Measurements from ENCODE around the gene LY86. TPM values are rescaled to one million over a fixed set of nuclear protein-coding genes. Genes with fewer than 3 reads are reported as not detected.
A peak's percentile ranks its signal among the peaks of the same experiment; 100 is the strongest.

Gene LY86
- total RNA-seq, 1 donor from 2014 or later, result 0.63 TPM

- no peak for DNase-seq (ENCODE audit: low spot score)
- ATAC-seq, result no peak
These were observed 18.7 kb upstream of the LY86 start for GRCh38 chr6:6569811-6570164.

DNA sequence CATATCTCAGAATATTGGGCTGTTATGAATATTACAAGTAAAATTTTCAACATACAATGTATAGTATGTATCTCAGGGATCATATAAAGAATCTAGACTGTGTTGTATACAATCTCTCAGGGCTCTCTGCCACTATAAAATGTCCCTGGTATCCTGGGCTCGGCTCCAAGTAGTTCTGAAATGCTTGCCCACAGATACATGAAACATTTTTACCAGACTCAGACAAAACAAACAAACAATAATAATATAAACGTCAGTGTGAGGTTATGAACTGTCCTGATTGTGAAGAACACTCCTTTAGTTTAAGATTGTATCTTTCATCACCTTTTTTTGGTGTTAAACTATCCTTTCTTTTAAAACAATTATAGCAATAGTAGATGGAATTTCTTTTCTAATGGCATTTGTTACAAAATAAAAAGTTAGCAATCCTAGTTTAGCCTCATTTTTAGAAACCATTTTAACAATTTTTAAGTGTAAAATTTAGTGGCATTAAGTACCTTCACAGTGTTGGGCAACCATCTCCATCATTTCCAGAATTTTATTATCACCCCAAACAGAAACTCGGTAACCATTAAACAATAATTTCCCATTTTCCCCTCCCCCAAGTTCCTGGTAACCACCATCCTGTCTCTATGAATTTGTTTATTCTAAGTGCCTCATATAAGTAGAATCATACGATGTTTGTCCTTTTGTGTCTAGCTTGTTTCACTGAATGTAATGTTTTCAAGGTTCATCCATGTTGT lies 17.4 kb upstream of the LY86 start:
- ATAC-seq (no peak), DNase-seq (ENCODE audit: low spot score) (no peak)

- DNase-seq (ENCODE audit: low spot score) (no peak), ATAC-seq (no peak)
These were observed 13.4 kb upstream of the LY86 start for GRCh38 chr6:6575143-6575542.

GRCh38 chr6:6577735-6578134 lies 10.8 kb upstream of the LY86 start:
- DNase-seq (ENCODE audit: low spot score) (no peak), ATAC-seq (no peak)

DNA sequence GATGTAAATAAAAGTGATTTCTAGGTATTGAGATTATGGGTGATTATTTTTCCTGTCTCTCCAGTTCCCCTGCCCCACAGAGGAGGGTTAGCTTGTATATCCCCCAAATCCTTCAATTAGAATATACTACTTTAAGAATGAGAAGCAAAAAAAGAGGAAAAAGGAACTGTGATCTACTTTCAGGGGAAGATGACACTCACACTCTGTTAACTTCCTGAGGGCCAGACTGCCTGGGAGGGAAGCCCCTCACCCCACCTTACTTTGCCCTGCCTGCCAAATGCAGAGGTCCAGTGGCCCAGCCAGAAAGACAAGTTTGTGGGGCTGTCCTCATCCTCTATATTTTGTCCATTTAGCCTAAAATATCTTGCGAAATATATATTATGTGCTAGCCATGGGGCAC lies 9.2 kb upstream of the LY86 start:
- no peak for ATAC-seq

DNA sequence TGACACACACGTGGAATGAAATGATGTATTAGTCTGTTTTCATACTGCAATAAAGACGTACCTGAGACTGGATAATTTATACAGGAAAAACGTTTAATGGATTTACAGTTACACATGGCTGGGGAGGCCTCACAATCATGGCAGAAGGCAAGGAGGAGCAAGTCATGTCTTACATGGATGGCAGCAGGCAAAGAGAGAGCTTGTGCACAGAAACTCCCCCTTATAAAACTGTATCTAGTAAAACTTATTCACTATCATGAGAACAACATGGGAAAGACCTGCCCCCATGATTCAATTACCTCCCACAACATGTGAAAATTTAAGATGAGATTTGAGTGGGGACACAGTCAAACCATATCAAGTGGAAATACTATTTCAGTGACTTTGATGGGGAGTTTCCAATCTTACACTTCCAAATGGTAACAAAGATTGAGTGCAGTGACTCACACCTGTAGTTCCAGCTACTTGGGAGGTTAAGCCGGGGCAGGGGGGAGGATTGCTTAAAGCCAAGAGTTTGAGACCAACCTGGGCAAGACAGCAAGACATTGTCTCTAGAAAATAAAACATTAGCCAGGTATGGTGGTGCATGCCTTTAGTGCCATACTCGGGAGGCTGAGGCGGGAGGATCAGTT lies 8.2 kb upstream of the LY86 start:
- ATAC-seq (no peak), DNase-seq (ENCODE audit: low spot score) (no peak)

More for the DNA sequence above, 9.2 kb upstream of the LY86 start:
- DNase-seq (ENCODE audit: low spot score), result no peak

- DNase-seq (ENCODE audit: low spot score) (no peak), ATAC-seq (no peak)
These were observed 7.5 kb upstream of the LY86 start for GRCh38 chr6:6581054-6581453.

- ATAC-seq, result no peak
- DNase-seq (ENCODE audit: low spot score), result no peak
These were observed 6.4 kb upstream of the LY86 start for GRCh38 chr6:6582131-6582530.

- no peak for ATAC-seq
- no peak for DNase-seq (ENCODE audit: low spot score)
These were observed 4.7 kb upstream of the LY86 start for GRCh38 chr6:6583836-6584235.

DNA sequence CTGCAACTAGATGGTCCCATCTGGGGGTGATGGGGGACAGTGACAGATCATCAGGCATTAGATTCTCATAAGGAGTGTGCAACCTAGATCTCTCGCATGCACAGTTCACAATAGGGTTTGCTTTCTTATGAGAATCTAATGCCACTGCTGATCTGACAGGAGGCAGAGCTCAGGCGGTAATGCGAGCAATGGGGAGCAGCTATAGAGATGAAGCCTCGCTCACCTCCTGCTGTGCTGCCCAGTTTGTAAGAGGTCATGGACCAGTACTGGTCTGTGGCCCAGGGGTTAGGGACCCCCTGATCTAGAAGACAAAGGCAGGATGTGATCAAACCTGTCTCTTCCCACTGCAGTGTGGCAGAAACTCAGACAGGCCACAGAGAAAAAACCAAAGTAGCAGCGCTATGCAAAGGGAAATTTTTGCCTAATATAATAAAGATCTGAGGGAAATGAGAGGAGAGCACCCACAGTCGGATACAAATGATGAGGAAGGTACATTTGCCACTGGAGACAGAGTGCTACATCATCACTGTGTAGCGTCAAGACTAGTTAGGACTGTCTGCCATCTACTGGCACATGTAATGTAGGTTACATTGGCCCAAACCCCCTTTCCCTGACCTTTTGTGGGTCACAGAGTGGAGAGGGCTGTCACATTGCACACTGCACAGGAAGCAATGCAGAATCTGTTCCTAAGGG lies 4.1 kb upstream of the LY86 start:
- ATAC-seq (no peak), DNase-seq (ENCODE audit: low spot score) (no peak)

DNA sequence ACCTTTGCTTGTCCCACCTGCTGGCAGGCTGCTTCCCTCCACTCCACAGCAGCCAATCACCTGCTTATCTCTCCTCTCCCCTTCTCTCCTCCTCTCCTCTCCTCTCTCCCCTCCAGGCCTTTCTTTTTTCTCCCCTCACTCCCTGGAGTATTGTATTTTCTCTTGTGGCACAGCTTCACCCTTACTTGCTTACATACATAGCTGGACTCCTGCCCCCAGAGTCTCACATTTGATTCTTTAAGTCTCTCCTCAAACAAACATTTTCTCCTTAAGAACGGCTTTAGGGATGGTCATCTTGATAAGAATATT lies 3.6 kb upstream of the LY86 start:
- DNase-seq (ENCODE audit: low spot score) (no peak), ATAC-seq (no peak)

DNA sequence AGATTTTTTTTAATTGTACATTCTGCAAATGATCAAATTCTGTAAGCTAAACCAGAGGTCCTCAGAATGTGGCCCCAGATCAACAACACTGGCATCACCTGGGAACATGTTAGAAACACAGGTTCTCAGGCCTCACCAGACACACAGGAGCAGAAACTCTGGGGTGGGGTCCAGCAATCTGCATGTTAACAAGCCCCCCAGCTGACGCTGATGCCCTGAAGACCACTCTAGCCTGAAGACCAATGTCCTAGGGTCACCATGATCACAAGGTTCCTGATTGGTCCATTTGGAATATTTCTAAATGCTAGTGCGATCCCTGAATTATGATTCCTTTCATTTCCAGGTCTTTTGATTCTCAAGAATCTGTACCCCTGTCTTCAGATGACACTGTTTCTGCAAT lies 2.4 kb upstream of the LY86 start:
- ATAC-seq, result no peak
- DNase-seq (ENCODE audit: low spot score), result no peak

- no peak for DNase-seq (ENCODE audit: low spot score)
- no peak for ATAC-seq
These were observed 1.6 kb upstream of the LY86 start for GRCh38 chr6:6586671-6587526.

DNA sequence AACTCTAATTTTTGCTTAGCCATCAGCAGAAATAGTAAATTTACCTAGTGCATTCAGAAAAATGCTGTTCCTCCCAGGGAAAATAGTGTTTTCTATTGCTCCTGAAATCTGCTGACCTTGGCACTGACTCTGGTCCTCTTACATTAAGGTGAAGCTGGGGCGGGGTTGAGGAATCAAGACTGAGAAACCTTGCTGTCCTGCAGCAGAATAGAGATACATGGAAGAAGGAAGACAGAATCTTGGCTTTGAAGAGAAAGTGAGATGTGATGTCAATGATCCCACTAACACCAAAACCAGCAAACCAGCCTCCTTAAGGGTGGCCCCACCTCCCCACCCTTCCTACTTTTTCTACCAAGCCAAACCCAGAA lies 840 bp upstream of the LY86 start:
- ATAC-seq (no peak), DNase-seq (ENCODE audit: low spot score) (no peak)

DNA sequence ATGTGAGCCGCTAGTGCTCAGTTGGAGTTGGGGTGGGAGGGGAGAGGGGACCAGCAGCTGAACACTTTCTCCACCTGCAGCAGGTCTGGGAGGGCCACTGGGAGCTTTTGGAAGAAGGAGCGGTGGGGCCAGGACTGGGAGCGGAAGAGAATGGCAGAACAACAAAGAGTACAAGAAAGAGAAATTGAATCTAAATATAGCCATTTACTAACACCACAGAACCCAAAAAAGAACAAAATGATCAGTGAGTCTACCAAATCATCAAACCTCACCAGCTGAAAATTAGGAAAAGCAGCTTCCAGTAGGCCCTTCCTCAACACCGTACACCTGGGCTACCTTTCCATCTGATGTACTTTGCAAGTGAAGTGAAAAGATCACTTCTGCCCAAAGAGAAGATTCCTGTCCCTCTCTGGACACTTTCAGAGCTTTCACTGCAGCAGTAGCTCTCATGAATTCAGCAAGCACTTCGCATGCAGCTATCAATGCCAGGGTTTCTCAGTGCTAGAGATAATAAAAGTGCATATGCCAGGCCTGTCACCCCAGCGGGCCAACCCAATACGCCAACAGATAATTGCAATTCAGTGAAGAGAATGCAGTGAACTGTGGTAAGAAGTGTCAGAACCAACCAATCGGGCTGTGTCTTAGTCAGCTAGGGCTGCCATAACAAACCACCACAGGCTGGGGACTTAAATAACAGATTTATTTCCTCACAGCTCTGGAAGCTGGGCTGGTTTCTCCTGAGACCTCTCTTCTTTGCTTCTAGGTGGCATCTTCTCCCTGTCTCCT lies 597 bp downstream of the LY86 start:
- no peak for ATAC-seq

DNA sequence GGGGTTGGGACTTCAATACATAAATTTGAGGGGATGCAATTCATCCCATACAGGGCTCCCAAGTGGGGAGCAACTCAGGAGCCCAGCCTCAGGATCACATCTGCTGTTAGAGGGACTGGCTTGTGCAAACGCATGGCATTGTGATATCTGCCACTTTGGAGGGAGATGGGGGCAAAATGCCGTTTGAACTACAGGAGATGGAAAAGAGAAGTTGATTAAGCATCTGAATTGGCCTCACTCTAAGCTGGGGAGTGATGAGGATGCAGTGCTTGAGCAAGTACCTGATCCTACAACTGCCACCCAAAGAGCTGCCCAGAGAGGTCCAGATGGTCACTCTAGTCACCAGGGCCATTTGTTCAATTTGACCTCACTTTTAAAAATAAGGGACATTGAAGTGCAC lies 2.0 kb downstream of the LY86 start:
- no peak for ATAC-seq
- no peak for DNase-seq (ENCODE audit: low spot score)

More for the DNA sequence above, 597 bp downstream of the LY86 start:
- DNase-seq (ENCODE audit: low spot score), result no peak

- no peak for DNase-seq (ENCODE audit: low spot score)
- ATAC-seq, result peak; percentile 62
These were observed 3.4 kb downstream of the LY86 start for GRCh38 chr6:6591778-6592465.

DNA sequence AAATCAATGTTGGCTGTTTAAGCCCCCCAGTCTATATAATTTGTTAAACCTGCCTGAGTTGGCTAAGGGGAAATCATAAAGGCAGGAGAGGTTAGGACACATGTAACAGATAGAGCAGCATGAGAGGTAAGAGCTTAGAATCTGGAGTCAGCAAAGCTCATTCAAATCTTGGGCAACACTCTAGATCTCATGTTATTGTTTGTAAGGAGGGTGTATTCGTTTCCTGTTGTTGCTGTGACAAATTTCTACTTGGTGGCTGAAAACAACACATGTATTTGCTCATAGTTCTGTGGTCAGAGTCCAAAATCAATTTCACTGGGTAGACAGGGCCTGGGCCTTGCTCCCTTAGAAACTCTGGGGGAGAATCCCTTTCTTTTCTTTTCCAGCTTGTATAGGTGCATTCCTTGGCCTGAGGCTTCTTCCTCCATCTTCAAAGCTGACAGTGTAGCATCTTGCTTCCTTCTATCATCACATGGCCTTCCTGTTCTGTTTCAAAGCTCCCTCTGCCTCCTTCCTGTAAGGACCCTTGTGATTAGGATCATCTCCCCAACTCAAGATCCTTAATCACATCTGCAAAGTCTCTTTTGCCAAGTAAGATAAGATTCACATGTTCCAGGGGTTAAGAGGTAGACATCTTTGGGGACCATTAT lies 4.4 kb downstream of the LY86 start:
- ATAC-seq (no peak), DNase-seq (ENCODE audit: low spot score) (no peak)

GRCh38 chr6:6593867-6594468 lies 5.4 kb downstream of the LY86 start:
- DNase-seq (ENCODE audit: low spot score), result no peak
- ATAC-seq, result no peak

All from left lobe of liver (tissue), 2 donors.